ENCODE data around the gene CTNNBL1.
"Not testable (repeated sequence)": the region's sequence is repeated elsewhere in the genome, so short reads cannot be mapped to it uniquely, and the experiment has no call there.

CTNNBL1 gene

GRCh38 chr20:37677969-37678861, 15.6 kb upstream of the CTNNBL1 start:
- DNase-seq (ENCODE audit: low read depth in 2 of 2), result no peak

DNA sequence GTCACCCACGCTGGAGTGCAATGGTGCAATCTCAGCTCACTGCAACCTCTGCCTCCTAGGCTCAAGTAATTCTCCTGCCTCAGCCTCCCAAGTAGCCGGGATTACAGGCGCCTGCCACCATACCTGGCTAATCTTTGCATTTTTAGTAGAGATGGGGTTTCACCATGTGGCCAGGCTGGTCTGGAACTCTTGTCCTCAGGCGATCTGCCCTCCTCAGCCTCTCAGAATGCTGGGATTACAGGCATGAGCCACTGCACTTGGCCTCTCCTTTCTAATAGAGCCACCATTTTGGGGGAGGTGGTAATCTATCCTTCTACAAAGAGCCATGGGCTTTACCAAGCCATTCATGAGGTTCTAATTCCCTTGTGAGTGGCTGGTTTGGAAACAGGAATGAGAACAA, 14.1 kb upstream of the CTNNBL1 start:
- not testable (repeated sequence) for DNase-seq (ENCODE audit: low read depth in 2 of 2)

DNA sequence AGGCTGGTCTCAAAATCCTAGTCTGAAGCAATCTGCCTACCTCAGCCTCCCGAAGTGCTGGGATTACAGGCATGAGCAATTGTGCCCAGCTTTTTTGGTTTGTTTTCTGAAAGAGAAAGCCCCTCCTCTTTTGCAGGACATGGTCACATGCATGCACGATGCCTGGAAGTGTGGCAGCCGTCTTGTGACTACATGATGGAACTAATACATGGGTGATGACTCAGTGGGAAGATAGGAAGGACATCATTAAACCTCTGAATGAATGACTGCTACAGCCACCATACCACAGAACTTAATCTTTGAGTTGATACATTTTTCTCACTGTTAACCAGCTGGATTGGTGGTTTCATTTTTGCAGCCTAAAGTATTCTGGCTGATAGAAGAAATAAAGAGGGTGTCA, 13.4 kb upstream of the CTNNBL1 start:
- DNase-seq (ENCODE audit: low read depth in 2 of 2), result no peak

DNA sequence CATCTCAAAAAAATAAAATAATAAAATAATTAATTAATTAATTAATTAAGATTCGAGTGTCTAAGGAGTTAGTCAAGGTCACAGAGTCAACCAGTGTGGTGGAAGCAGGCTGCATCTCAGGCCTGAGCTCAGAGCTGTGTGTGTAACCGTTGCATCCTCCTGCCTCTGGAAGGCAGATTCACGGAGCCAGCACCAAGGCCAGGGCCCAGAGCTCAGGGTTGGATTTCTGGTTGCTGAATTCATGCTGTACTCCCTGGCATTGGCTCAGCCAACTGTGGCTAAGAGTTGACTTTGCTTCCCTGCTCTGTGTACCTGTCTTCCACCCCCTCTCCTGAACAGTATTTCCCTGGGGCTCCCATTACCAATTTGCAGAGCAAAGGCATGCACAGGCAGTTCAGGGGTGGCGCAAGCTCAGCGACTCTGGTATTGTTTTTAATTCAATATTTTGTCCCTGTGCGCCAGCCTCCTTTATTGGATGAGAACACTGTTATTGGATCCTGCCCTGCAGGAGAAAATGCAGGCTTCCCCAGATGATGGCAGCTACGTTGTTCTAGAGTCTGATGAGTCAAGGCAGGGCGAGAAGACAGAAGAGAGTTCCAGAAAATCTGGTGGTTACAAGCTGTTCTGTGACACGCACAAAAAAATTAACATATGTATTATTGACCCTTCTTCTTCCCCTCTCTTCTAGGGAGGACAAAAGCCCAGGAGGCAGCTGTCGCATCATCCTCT, 12.3 kb upstream of the CTNNBL1 start:
- DNase-seq (ENCODE audit: low read depth in 2 of 2), result no peak

DNA sequence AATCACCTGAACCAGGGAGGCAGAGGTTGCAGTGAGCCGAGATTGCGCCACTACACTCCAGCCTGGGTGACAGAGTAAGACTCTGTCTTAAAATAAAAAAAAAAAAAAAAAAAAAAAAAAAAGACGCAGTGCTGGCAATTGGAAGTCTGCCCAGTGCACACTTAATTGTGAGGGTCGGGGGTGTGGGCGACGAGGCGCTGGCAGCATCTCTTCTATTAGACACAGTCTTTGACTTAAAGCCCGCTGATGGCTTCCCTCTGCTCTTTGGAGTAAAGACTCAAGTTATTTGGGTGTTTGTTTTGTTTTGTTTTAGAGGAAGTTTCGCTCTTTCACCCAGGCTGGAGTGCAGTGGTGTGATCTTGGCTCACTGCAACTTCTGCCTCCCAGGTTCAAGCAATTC, 10.7 kb upstream of the CTNNBL1 start:
- DNase-seq (ENCODE audit: low read depth in 2 of 2), result not testable (repeated sequence)

DNA sequence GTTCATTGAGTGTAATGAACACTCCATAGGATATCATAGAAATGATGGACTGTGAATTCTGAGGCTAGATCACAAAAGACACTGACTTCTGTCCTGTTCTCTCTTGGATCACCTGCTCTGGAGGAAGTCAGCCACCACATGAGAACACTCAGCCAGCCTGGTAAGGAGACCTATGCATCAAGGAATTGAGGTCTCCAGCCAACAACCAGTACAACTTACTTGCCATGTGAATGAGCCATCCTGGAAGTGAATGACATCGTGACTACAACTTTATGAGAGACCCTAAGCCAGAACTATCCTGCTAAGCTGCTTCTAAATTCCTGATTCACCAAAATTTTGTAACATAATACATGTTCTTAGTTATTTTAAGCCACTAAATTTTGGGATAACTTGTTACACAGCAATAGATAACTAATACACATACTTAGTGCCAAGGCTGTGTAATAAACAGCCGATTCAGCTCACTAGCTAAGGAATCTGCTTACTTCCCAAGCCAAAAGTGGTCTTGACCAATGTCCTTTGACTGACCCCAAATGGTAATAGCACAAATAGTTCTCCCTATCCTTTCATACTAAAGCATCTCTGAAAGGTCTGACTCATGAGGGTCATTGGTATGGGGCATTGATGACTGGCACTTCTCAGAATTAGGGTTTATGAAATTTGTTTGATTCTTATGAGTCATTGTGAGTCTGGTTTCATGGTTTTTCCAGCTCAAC, 6.9 kb upstream of the CTNNBL1 start:
- no peak for DNase-seq (ENCODE audit: low read depth in 2 of 2)

DNA sequence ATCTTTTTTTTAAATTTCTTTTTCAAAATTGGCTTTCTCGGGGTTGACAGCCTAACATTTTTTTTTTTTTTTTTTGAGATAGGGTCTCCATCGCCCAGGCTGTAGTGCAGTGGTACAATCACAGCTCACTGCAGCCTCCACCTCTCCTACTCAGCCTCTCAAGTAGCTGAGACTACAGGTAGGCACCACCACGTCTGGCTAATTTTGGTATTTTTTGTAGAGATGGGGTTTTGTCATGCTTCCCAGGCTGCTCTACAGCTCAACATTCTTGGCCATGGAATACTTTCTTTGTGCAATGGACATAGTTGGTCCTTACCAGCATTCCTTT, 6.4 kb upstream of the CTNNBL1 start:
- no peak for DNase-seq (ENCODE audit: low read depth in 2 of 2)

DNA sequence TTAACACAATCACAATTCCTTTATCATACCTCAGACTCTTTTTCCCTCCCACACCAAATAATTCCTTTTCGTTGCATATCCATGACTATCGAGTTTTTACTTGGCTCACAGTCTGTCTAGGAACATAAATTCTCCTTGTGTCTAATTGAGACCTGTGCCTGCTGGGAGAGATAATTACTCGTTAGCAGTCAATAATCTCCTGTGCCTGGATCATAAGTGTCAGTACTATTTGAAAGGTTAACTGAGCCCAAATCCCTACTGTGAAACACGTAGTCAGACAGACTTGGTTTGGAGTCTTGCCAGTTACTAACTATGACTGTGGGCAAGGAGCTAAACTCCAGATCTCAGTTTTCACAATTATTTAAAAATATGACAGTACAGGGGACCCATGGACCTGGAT, 5.7 kb upstream of the CTNNBL1 start:
- DNase-seq (ENCODE audit: low read depth in 2 of 2), result no peak

GRCh38 chr20:37690626-37691369, 3.0 kb upstream of the CTNNBL1 start:
- no peak for DNase-seq (ENCODE audit: low read depth in 2 of 2)

DNA sequence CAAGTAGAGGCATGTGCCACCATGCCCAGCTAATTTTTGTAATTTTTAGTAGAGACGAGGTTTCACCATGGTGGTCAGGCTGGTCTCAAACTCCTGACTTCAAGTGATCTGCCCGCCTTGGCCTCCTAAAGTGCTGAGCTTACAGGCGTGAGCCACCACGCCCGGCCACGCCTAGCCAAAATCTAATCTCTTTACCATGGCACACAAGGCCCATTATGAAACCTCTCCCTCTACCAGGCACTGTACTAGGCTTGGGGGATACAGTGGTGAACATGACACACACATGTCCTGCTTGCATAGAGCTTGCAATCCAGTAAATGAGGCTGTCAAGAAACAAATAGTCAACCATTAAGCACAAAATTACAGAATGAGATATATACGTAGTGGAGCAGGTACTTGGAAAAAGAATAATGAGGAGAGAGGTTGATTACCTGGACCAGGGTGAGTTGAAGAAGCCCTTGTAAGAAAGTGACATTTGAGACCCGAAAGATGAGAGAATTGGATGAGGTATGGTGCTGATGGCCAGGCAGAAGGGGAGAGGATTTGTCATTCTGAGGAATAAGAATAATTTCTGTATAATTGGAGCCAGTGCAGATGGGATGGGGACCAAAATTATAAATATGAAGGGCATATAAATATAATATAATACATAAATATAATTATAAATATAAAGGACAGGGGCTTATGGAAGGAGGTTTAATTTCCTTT, 1.2 kb upstream of the CTNNBL1 start:
- DNase-seq (ENCODE audit: low read depth in 2 of 2), result no peak

DNA sequence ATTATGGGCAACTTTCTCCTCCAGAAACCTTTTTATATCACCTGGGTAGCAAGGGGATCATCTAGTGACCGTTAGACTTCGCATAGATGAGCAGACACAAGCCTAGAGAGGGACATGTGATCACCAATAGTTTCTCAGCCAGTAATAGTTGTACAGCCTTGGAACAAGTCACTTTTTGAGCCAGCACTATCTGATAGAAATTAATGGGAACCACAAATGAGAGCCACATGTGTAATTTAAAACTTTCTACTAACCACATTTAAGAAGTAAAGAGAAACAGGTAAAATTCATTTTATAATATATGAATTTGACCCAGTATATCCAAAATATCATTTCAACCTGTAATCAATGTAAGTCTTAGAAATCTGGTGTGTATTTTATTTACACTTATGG, 592 bp upstream of the CTNNBL1 start:
- DNase-seq (ENCODE audit: low read depth in 2 of 2), result no peak

DNA sequence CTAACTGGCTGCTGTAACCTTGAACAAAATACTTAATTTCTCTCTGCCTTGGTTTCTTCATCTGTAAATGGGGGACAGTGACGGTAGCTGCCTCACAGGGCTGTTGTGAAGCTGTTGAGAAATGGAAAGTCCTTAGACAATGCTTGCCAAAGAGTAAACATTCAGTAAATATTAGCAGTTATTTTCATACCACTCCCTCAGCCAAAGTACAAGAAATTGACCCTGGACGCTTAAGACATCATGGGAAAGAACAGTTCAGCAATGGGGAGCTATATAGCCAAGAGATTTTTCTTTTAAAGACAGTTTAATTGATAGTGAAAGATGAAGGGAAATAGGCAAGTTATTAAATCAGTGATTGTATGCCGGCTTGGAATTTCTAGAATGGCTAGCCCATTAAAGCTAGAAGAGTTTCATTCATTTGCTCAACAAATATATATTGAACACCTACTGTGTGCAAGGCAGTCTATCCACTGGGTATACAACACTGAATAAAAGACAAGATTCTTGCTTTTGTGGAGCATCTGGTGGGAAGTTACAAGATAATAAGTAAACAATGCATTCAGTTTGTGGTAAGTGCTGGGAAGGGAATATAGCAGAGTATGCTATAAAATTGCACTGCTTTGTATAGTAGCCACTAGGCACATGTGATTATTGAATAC, 2.0 kb downstream of the CTNNBL1 start:
- no peak for DNase-seq (ENCODE audit: low read depth in 2 of 2)

DNA sequence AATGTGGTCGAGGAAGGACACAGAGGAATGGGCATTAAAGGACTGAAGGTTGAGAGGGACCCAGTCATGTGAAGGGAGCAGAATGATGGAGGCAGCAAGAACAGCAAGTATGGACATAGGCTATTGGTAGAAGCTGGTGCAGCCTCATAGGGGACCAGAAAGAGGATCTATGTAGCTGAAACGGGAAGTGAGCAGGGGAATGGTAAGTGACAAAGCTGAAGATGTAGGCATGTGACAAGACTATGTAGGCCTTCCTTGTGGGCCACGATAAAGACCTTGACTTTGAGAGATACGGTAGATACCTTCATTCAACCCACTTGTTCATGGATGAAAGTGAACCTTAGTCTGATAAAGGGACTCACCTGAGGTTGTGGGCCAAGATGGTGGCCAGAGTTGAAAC, 3.5 kb downstream of the CTNNBL1 start:
- no peak for DNase-seq (ENCODE audit: low read depth in 2 of 2)

- DNase-seq (ENCODE audit: low read depth in 2 of 2), result no peak
These were observed 5.4 kb downstream of the CTNNBL1 start for GRCh38 chr20:37699202-37699601.

DNA sequence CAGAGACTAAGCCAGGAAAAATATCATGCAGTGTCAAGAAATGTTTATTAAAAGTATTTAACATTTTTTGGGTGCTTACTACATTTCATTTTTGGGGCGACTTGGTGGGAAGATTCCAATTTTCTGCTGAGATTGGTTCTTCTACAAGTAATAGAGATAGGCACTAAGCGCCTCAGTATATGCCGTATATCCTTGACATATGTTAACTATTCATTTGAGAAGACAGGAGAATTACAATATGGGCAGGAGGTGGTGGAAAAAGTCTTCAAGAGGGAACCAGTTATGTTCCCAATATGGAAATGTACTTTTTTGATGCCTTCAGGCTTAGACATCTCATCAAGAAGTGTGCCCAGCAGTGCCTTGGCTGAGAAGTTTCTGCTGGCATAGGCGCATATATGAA, 6.5 kb downstream of the CTNNBL1 start:
- no peak for DNase-seq (ENCODE audit: low read depth in 2 of 2)

DNA sequence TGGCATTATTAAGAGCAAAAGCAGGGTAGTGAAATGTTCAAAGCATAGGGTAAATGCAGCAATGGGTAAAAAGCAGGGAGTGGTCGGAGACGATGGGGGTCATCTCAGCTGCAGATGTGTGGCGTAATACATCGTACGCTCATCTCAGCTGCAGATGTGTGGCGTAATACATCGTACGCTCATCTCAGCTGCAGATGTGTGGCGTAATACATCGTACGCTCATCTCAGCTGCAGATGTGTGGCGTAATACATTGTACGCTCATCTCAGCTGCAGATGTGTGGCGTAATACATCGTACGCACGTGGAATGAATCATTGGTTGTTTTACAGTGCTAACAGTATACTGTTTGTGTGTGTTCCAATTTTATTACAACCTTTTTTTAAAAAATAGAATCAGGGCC, 7.8 kb downstream of the CTNNBL1 start:
- DNase-seq (ENCODE audit: low read depth in 2 of 2), result not testable (repeated sequence)

DNA sequence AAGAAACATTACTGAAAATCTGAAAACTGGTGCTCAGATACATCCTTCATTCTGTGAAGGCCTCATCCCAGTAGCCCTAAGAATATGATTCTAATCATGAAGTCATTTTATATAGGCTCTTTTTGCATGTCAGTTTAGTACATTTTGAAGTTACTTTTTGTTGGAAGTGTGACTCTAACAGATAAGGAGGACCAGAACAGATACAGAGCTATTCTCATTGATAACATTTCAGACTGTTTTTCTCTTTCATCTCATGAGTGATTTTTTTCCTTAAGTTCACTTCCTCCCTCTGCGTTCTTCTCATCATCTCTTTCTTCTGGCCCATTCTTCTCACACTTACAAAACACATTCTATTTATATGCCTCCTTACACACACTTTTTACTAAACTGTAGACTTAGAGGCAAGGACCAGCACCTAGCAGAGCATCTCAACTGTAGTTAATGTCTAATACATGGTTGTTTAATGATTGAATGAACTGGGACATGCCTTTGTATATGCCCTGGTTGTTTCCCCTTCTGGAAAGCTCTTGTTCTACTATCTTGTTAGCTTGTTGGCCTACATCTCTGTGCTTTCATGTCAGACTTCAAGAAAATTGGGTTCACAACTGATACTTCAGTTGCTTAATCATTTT, 8.7 kb downstream of the CTNNBL1 start:
- no peak for DNase-seq (ENCODE audit: low read depth in 2 of 2)

DNA sequence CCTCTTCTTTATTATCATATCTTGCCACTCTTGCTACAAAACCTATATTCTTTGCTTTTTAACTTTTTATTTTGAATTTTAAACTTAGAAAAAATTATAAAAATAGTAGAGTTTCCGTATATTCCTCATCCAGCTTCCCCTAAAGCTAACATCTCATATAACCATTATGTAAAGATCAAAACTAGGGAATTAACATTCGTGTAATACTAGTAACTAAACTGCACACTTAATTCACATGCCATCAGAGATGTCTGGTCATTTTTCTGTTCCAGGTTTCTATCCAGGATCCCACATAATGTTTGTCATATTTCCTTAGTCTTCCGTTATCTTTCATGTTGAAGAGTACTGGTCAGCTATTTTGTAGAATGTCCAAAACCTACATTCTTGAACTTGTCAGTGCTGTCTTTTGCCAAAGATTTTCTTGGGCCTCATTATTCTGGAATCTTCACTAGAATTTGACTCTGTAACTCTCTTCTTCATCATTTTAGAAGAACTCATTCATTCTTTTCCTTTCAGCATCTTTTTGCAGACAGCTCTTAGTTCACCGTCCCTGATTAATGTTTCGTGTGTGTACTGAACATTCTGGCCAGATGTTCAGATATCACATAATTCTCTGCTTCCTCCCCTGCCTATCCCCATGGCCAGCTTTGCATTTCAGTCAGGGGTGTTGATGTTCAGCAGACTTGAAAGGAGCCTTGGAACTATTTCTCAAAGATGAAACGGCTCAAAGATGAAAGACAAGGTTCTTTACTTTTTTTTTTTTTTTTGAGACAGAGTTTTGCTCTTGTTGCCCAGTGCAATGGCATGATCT, 9.4 kb downstream of the CTNNBL1 start:
- no peak for DNase-seq (ENCODE audit: low read depth in 2 of 2)

DNA sequence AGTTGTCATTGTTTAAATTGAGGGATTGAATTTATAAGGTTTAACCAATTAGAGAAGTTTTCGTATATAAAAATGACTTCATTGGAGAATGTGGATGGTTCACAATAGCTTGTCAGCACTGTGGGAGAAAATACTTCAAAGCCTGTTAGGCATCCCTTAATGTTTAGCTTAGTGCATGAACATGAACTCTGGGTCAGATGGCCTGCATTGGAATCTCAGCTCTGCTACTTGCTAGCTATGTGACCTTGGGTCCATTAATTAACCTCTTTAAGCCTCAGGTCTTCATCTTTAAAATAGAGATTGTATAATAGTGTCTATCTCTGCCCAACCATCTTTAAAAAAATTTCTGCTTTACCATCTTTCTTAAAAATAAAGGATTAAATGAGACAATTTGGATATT, 11.1 kb downstream of the CTNNBL1 start:
- no peak for DNase-seq (ENCODE audit: low read depth in 2 of 2)
